Neural crest cell (in vitro differentiated cells): Measurements from ENCODE around the gene RPL27A. TPM values are rescaled to one million over a fixed set of nuclear protein-coding genes. Genes with fewer than 3 reads are reported as not detected.
A peak's percentile ranks its signal among the peaks of the same experiment; 100 is the strongest.

Source experiments
- DNase-seq: peaks from one replicate; pipeline ENCODE4 v3.0.0; 2021; ENCODE audit warnings: low read depth, mixed read lengths, low spot score
- H3K27ac Mint-ChIP-seq: one replicate; pipeline ENCODE4 v1.8.0; 2021; ENCODE audit warnings: mild to moderate bottlenecking, mixed read lengths; ENCODE audit not compliant: unreplicated experiment
- H3K27me3 Mint-ChIP-seq: 2 replicates; pipeline ENCODE4 v1.8.0; 2021; ENCODE audit warnings: low read depth, mild to moderate bottlenecking, mixed read lengths
- H3K36me3 Mint-ChIP-seq: 2 replicates; pipeline ENCODE4 v1.8.0; 2021; ENCODE audit warnings: low read depth, mild to moderate bottlenecking, mixed read lengths
- H3K4me1 Mint-ChIP-seq: 2 replicates; pipeline ENCODE4 v1.8.0; 2021; ENCODE audit warnings: mixed read lengths
- H3K4me3 Mint-ChIP-seq: one replicate; pipeline ENCODE4 v1.8.0; 2021; ENCODE audit warnings: mild to moderate bottlenecking, mixed read lengths
- H3K9me3 Mint-ChIP-seq: 2 replicates; pipeline ENCODE4 v1.8.0; 2021; ENCODE audit warnings: mixed read lengths
- total RNA-seq: library from RNA; stranded (reverse); gene quantifications from 2 replicates; pipeline ENCODE4 v1.2.1, GENCODE V29; 2021
- TF ChIP-seq, protein P1 (sequence below): fragments of 200-600 bp; sonication (generic); conservative IDR thresholded peaks from 2 replicates; pipeline ENCODE4 v1.5.0; 2021; ENCODE audit warnings: antibody characterized with exemption, mild to moderate bottlenecking

Gene RPL27A
- total RNA-seq, 1 donor from 2014 or later = 711 TPM

DNA sequence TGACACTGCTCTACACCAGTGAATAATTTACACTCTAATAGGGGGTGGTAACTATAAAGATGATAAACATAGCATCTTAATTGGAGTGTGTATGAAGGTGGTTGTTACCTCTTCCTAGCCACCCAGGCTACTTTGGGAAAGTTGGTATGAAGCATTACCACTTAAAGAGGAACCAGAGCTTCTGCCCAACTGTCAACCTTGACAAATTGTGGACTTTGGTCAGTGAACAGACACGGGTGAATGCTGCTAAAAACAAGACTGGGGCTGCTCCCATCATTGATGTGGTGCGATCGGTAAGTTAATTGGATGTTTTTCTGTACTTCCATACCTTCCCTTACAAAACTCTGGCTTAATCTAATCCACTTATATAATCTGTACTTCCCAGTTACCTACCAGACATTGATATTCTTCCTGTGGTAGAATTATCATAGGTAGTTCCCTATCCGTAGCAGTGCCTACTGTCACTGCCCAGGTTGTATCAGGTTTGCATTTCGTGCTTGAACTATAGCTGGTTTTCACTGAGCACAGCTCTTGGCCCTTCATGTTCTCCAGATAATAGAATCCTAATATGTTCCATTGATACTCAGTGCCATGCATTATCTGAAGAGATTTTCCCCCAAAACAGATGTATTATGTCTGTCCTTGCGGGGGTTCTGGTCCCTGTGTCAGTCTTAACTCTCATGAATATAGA is 2.2 kb downstream of the RPL27A start:
- Mint-ChIP-seq H3K36me3 (peaks cover 44% of the 10 kb centered on the region), H3K9me3 (peaks cover 6% of the 10 kb centered on the region), H3K4me3 (peak overlapping the region; percentile 99), H3K4me1 (peaks cover 73% of the 10 kb centered on the region), H3K27ac (no peak overlapping the region), H3K27me3 (peaks cover 7% of the 10 kb centered on the region)
- TF ChIP-seq, protein P1, sequence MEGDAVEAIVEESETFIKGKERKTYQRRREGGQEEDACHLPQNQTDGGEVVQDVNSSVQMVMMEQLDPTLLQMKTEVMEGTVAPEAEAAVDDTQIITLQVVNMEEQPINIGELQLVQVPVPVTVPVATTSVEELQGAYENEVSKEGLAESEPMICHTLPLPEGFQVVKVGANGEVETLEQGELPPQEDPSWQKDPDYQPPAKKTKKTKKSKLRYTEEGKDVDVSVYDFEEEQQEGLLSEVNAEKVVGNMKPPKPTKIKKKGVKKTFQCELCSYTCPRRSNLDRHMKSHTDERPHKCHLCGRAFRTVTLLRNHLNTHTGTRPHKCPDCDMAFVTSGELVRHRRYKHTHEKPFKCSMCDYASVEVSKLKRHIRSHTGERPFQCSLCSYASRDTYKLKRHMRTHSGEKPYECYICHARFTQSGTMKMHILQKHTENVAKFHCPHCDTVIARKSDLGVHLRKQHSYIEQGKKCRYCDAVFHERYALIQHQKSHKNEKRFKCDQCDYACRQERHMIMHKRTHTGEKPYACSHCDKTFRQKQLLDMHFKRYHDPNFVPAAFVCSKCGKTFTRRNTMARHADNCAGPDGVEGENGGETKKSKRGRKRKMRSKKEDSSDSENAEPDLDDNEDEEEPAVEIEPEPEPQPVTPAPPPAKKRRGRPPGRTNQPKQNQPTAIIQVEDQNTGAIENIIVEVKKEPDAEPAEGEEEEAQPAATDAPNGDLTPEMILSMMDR = no peak
- DNase-seq = no peak

DNA sequence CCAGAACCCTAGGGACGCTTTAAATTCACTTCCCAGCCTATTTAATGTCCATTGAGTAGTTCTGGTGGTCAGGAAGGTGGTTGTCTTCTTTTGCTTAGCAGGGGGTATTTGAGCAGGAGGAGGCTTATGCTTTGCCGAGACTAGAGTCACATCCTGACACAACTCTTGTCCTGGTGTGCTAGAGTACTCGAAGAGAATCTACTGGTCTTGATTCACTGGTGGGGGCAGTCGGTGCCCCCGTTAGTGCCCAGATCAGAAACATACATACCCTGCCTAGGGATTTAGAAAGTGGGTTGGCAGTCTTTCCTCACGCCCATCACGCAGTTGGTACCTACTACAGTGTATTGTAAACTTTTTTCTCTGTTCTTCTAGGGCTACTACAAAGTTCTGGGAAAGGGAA is 2.7 kb downstream of the RPL27A start:
- Mint-ChIP-seq H3K36me3 (peaks cover 39% of the 10 kb centered on the region), H3K27me3 (peaks cover 7% of the 10 kb centered on the region), H3K9me3 (peaks cover 4% of the 10 kb centered on the region), H3K4me1 (peaks cover 74% of the 10 kb centered on the region), H3K27ac (no peak overlapping the region), H3K4me3 (peak overlapping the region; percentile 99)
- TF ChIP-seq, protein P1 = no peak
- no peak for DNase-seq

DNA sequence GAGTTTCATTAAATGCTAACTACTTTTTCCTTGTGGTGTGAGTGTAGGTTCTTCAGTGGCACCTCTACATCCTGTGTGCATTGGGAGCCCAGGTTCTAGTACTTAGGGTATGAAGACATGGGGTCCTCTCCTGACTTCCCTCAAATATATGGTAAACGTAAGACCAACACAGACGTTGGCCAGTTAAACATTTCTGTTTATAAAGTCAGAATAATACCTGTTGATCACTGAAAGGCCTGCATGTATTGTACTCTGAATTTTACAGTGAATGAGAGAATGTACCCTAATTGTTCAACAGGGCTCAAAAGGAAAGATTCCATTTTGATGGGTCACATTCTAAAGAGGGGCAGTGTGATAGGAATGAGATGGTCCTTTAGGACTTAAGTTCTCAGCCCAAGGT is 3.2 kb downstream of the RPL27A start:
- no peak overlapping the region for H3K27ac Mint-ChIP-seq
- TF ChIP-seq, protein P1 = no peak
- H3K4me3 Mint-ChIP-seq = peak overlapping the region; percentile 99
- peaks cover 68% of the 10 kb centered on the region for H3K4me1 Mint-ChIP-seq
- peaks cover 35% of the 10 kb centered on the region for H3K36me3 Mint-ChIP-seq
- H3K9me3 Mint-ChIP-seq = peaks cover 1% of the 10 kb centered on the region
- no peak for DNase-seq
- peaks cover 7% of the 10 kb centered on the region for H3K27me3 Mint-ChIP-seq

DNA sequence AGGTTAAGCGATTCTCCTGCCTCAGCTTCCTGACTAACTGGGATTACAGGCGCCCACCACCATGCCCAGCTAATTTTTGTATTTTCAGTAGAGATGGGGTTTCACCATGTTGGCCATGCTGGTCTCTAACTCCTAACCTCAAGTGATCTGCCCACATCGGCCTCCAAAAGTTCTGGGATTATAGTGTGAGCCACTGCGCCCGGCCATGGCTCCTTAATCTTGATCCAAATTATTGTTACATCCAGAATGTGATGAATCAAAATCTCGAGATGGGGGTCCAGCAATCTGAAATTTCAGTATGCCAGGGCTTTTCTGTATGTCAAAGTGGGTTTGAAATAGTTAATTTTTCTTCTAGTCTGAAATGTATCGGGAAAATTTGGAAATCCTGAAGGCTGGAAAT is 3.7 kb downstream of the RPL27A start:
- no peak for DNase-seq
- H3K4me3 Mint-ChIP-seq = peak overlapping the region; percentile 92
- peaks cover 66% of the 10 kb centered on the region for H3K4me1 Mint-ChIP-seq
- H3K27me3 Mint-ChIP-seq = peaks cover 7% of the 10 kb centered on the region
- H3K36me3 Mint-ChIP-seq = peaks cover 34% of the 10 kb centered on the region
- no peaks in the 10 kb centered on the region for H3K9me3 Mint-ChIP-seq
- TF ChIP-seq, protein P1 = no peak
- H3K27ac Mint-ChIP-seq = no peak overlapping the region

DNA sequence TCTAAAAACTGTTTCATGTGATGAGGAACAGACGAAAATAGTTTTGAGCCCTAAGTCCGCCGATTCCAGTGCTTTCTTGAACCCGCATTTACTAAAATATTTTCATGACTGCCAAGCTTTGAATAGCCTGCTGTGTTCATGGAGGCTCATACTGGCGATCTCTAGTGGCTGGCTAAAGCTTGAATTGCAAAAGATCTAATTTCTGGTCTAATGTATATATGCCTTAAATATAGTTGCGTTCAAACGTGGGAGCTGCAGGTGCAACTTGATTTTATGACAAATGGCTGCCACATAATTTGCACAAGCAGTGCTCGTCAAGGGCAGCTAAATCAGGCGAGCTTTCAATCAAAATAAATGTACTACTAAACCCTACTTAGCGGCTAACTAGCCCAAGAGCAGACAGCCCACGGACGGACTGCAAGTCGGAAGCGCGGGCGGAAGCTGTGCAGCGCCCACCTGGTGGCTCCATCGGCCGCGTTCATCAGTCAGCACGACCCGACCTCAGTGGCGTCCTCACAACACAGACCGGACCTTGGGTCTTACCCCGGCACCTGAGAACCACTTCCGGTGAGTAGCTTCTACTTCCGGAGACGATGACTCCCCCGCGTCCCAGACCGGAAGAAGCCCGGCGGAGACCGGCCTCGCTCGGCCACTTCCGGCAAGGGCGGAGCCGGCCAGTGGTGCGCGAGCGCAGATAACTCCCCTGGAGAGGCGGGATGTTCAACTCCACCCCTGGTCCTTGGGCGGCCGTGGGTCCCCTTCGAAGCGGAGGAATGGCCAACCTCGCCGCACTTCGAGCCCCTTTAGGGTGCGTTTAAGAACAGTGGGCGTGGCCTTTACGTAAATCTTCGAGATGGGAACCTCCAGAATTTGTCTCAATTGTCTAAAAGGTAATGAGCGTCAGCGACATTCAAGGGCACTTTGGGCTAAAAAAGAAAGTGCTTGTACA is 6.1 kb downstream of the RPL27A start:
- Mint-ChIP-seq H3K27ac (peak overlapping the region; percentile 96), H3K36me3 (peaks cover 30% of the 10 kb centered on the region)

More for the DNA sequence above, 6.1 kb downstream of the RPL27A start:
- H3K9me3 Mint-ChIP-seq = no peaks in the 10 kb centered on the region
- peak overlapping the region; percentile 92 for H3K4me3 Mint-ChIP-seq
- TF ChIP-seq, protein P1 = no peak
- H3K4me1 Mint-ChIP-seq = peaks cover 47% of the 10 kb centered on the region
- peaks cover 6% of the 10 kb centered on the region for H3K27me3 Mint-ChIP-seq
- DNase-seq = peak; percentile 79
